Esophagus muscularis mucosa (tissue), 4 donors: Measurements from ENCODE around the gene CMTM4. TPM values are rescaled to one million over a fixed set of nuclear protein-coding genes. Genes with fewer than 3 reads are reported as not detected.

Experiments
- DNase-seq: peaks from one replicate; pipeline ENCODE4 v3.0.0-alpha.2; 2017; ENCODE audit errors: extremely low spot score
- H3K27ac ChIP-seq, 4 donors: fragments of 200-600 bp; sonication (generic); replicated peaks in 1 of 4; 1 replicate in 3 of 4; 2 replicates in 1 of 4; pipeline ENCODE4 v1.5.1; 2016 to 2019; ENCODE audit warnings: mild to moderate bottlenecking in 1 of 4
- H3K27me3 ChIP-seq, 4 donors: fragments of 200-600 bp; sonication (generic); one replicate each; pipeline versions ENCODE4 v1.5.1 to v1.6.0; 2016 to 2019
- H3K36me3 ChIP-seq, 4 donors: fragments of 200-600 bp; sonication (generic); one replicate each; pipeline ENCODE4 v1.5.1; 2016 to 2019
- H3K4me1 ChIP-seq, 4 donors: fragments of 200-600 bp; sonication (generic); one replicate each; pipeline ENCODE4 v1.5.1; 2016 to 2019
- H3K4me3 ChIP-seq, 4 donors: fragments of 200-600 bp; sonication (generic); 1 replicate in 2 of 4; 2 replicates in 2 of 4; pipeline ENCODE4 v1.5.1; 2016 to 2019; ENCODE audit warnings: mild to moderate bottlenecking in 4 of 4, moderate library complexity in 1 of 4
- H3K9me3 ChIP-seq, 4 donors: fragments of 200-600 bp; sonication (generic); 1 replicate in 3 of 4; 2 replicates in 1 of 4; pipeline ENCODE4 v1.5.1; 2016 to 2019
- CTCF ChIP-seq, 3 experiments: fragments of 200-600 bp in 2 of 3; fragments of 450-650 bp in 1 of 3; sonication (generic) in 2 of 3; IDR thresholded peaks; one replicate each; pipeline ENCODE4 v1.5.1; 2017 to 2019; ENCODE audit warnings: antibody characterized with exemption in 3 of 3, mild to moderate bottlenecking in 2 of 3, moderate library complexity in 1 of 3
- EP300 ChIP-seq: sonication (generic); formaldehyde crosslinking; IDR thresholded peaks from one replicate; pipeline ENCODE4 v1.6.1; 2017; ENCODE audit warnings: antibody characterized with exemption
- POLR2A ChIP-seq: fragments of 450-650 bp; IDR thresholded peaks from one replicate; pipeline ENCODE4 v1.6.1; 2017; ENCODE audit warnings: antibody characterized with exemption, moderate library complexity, mild to moderate bottlenecking, low read depth
- POLR2AphosphoS5 ChIP-seq, 2 donors: sonication (generic); formaldehyde crosslinking; IDR thresholded peaks; one replicate each; pipeline ENCODE4 v1.6.1; 2017; ENCODE audit warnings: antibody characterized with exemption in 2 of 2
- WGBS: methylation state at CpG from one replicate; pipeline ENCODE4 v1.1.5; 2018; 5-methylcytosine and 5-hydroxymethylcytosine counted together
- intact Hi-C: fragments of 100-400 bp; cut with DNase I; formaldehyde crosslinking; loops from one replicate; pipeline ENCODE4 v1.15.1; 2023
- total RNA-seq, 4 donors: library from RNA; depleted of rRNA; stranded (reverse); fragments of >200 nt; gene quantifications; one replicate each; pipeline versions ENCODE4 v1.1.0 to v1.2.1, GENCODE V29; 2016

The CMTM4 gene
- total RNA-seq, 4 donors from 2014 or later = 9.8 to 19.8 (median 15.0) TPM

- peaks cover 0 to 54% (median 0%) of the 10 kb centered on the region in 4 donors for H3K27me3 ChIP-seq
- H3K4me1 ChIP-seq = peaks cover 25 to 51% (median 48%) of the 10 kb centered on the region in 4 donors
- no peak for DNase-seq
- WGBS = 2% methylated on average over 30 of the region's 96 CpGs
- TF ChIP-seq CTCF (IDR thresholded peaks at IDR 0.05) = peak; percentile 70 to 79 (median 70)
- TF ChIP-seq POLR2AphosphoS5 (IDR thresholded peaks at IDR 0.05) = no peak
- H3K4me3 ChIP-seq = peak within 1 kb of the TSS; percentile 64 to 91 (median 72)
- peak within 1 kb of the TSS; percentile 82 to 89 (median 84) for H3K27ac ChIP-seq
- peaks cover 0 to 7% (median 6%) of the 10 kb centered on the region in 4 donors for H3K36me3 ChIP-seq
- no peaks in the 10 kb centered on the region for H3K9me3 ChIP-seq
- intact Hi-C loops = loop anchor here (5.0 kb wide), 4 partner anchors 117 to 263 kb away; partner anchors contain the start of gene DYNC1LI2
Measured at GRCh38 chr16:66604376-66605176, 92.0 kb downstream of the CMTM4 start, which contains the start of gene CMTM3. Gene CMTM3 (plus strand): TSS chr16:66604704. CDS start chr16:66604806, 102 bp downstream.

GRCh38 chr16:66603537-66604375 lies 92.8 kb downstream of the CMTM4 start:
- no peaks in the 10 kb centered on the region for H3K36me3 ChIP-seq
- intact Hi-C loops = loop anchor here (5.0 kb wide), 1 partner anchor 196 kb away; no protein-coding TSS in a partner anchor
- H3K4me3 ChIP-seq = peak overlapping the region; percentile 64 to 91 (median 72)
- TF ChIP-seq EP300 = no peak
- peak in 1 of 2 donors; percentile 6 for TF ChIP-seq POLR2AphosphoS5 (IDR thresholded peaks at IDR 0.05)
- TF ChIP-seq POLR2A = no peak
- TF ChIP-seq CTCF (IDR thresholded peaks at IDR 0.05) = no peak
- H3K9me3 ChIP-seq = no peaks in the 10 kb centered on the region
- peaks cover 21 to 46% (median 44%) of the 10 kb centered on the region in 4 donors for H3K4me1 ChIP-seq
- peak overlapping the region; percentile 82 to 89 (median 84) for H3K27ac ChIP-seq
- DNase-seq = no peak
- WGBS = 8% methylated on average over 32 of the region's 32 CpGs
- H3K27me3 ChIP-seq = peaks cover 0 to 54% (median 0%) of the 10 kb centered on the region in 4 donors

GRCh38 chr16:66601471-66601870 lies 95.1 kb downstream of the CMTM4 start:
- intact Hi-C loops = loop anchor here (5.0 kb wide), 1 partner anchor 194 kb away; no protein-coding TSS in a partner anchor
- no peak overlapping the region for H3K27ac ChIP-seq
- TF ChIP-seq POLR2AphosphoS5 (IDR thresholded peaks at IDR 0.05) (no peak), EP300 (no peak), POLR2A (no peak), CTCF (IDR thresholded peaks at IDR 0.05) (no peak)

GRCh38 chr16:66600477-66600876 lies 96.1 kb downstream of the CMTM4 start:
- no peaks in the 10 kb centered on the region for H3K36me3 ChIP-seq
- no peak overlapping the region for H3K27ac ChIP-seq
- WGBS = 85% methylated on average over 1 of the region's 1 CpG
- intact Hi-C loops = loop anchor here (5.0 kb wide), 1 partner anchor 193 kb away; no protein-coding TSS in a partner anchor
- DNase-seq = no peak
- peaks cover 0 to 47% (median 0%) of the 10 kb centered on the region in 4 donors for H3K27me3 ChIP-seq
- no peaks in the 10 kb centered on the region for H3K9me3 ChIP-seq
- H3K4me1 ChIP-seq = peaks cover 8 to 25% (median 22%) of the 10 kb centered on the region in 4 donors
- TF ChIP-seq EP300 (no peak), POLR2AphosphoS5 (IDR thresholded peaks at IDR 0.05) (no peak), CTCF (IDR thresholded peaks at IDR 0.05) (no peak), POLR2A (no peak)
- H3K4me3 ChIP-seq = no peak overlapping the region

More at GRCh38 chr16:66601471-66601870, 95.1 kb downstream of the CMTM4 start:
- peaks cover 0 to 54% (median 0%) of the 10 kb centered on the region in 4 donors for H3K27me3 ChIP-seq
- H3K4me1 ChIP-seq = peaks cover 16 to 35% (median 32%) of the 10 kb centered on the region in 4 donors
- no peaks in the 10 kb centered on the region for H3K36me3 ChIP-seq
- 100% methylated on average over 1 of the region's 5 CpGs for WGBS
- no peak overlapping the region for H3K4me3 ChIP-seq
- H3K9me3 ChIP-seq = no peaks in the 10 kb centered on the region
- no peak for DNase-seq
